Erythroblast (primary cell): ENCODE measurements around the gene CELF4.

Experiments used
- DNase-seq, 2 experiments: peaks; one replicate each; lab custom pipeline; 2025; lab: John Stamatoyannopoulos, UW
- GATA1 ChIP-seq: IDR thresholded peaks from 2 replicates; pipeline ENCODE4 v1.6.1; 2011; ENCODE audit warnings: low read depth, mild to moderate bottlenecking, control low read depth, low read length, moderate library complexity
- POLR2A ChIP-seq: IDR thresholded peaks from 2 replicates; pipeline ENCODE4 v1.6.1; 2011; ENCODE audit warnings: mild to moderate bottlenecking, low read length

CELF4 gene

GRCh38 chr18:37445368-37445767 lies 120.2 kb downstream of the CELF4 start:
- TF ChIP-seq GATA1 (no peak), POLR2A (no peak)
- DNase-seq, result no peak

- TF ChIP-seq GATA1 (no peak), POLR2A (no peak)
- no peak for DNase-seq
These were observed 122.1 kb downstream of the CELF4 start for GRCh38 chr18:37443325-37444055.

GRCh38 chr18:37442477-37442876 lies 123.1 kb downstream of the CELF4 start:
- no peak for DNase-seq
- TF ChIP-seq GATA1, result no peak
- no peak for TF ChIP-seq POLR2A

- no peak for DNase-seq
- no peak for TF ChIP-seq POLR2A
- TF ChIP-seq GATA1, result no peak
These were observed 123.8 kb downstream of the CELF4 start for GRCh38 chr18:37441821-37442220.

- TF ChIP-seq POLR2A (no peak), GATA1 (no peak)
- no peak for DNase-seq
These were observed 125.4 kb downstream of the CELF4 start for GRCh38 chr18:37440206-37440605.

GRCh38 chr18:37438417-37439180 lies 127.0 kb downstream of the CELF4 start:
- TF ChIP-seq POLR2A (no peak), GATA1 (no peak)
- DNase-seq, result no peak

- TF ChIP-seq POLR2A, result no peak
- TF ChIP-seq GATA1, result no peak
- DNase-seq, result no peak
These were observed 129.6 kb downstream of the CELF4 start for GRCh38 chr18:37435996-37436395.

GRCh38 chr18:37435150-37435867 lies 130.3 kb downstream of the CELF4 start:
- no peak for TF ChIP-seq GATA1
- TF ChIP-seq POLR2A, result no peak
- no peak for DNase-seq

GRCh38 chr18:37434161-37434860 lies 131.3 kb downstream of the CELF4 start:
- no peak for TF ChIP-seq GATA1
- no peak for TF ChIP-seq POLR2A
- DNase-seq, result no peak

GRCh38 chr18:37432436-37433195 lies 133.0 kb downstream of the CELF4 start:
- no peak for TF ChIP-seq POLR2A
- TF ChIP-seq GATA1, result no peak
- DNase-seq, result no peak

- TF ChIP-seq POLR2A (no peak), GATA1 (no peak)
- DNase-seq, result no peak
These were observed 135.1 kb downstream of the CELF4 start for GRCh38 chr18:37430357-37431076.

- TF ChIP-seq GATA1 (no peak), POLR2A (no peak)
- DNase-seq, result no peak
These were observed 135.8 kb downstream of the CELF4 start for GRCh38 chr18:37429791-37430190.
